Loucy (cell line): ENCODE results near the gene ACACB.

Source experiments
- H2AFZ ChIP-seq: fragments of 200-600 bp; sonication (generic); 2 replicates; pipeline ENCODE4 v1.6.0; 2016; ENCODE audit warnings: antibody characterized with exemption, mild to moderate bottlenecking, low read length, moderate library complexity
- H3F3A ChIP-seq: fragments of 200-600 bp; 2 replicates; pipeline ENCODE4 v1.6.0; 2016; ENCODE audit warnings: antibody characterized with exemption, low read depth, mild to moderate bottlenecking
- H3K27me3 ChIP-seq: fragments of 200-600 bp; sonication (generic); 2 replicates; pipeline ENCODE4 v1.6.1; 2014; ENCODE audit warnings: low read length, mild to moderate bottlenecking; ENCODE audit not compliant: insufficient read depth, poor library complexity, severe bottlenecking
- H3K36me3 ChIP-seq: fragments of 200-600 bp; sonication (generic); 2 replicates; pipeline ENCODE4 v1.6.1; 2016; ENCODE audit warnings: low read length; ENCODE audit not compliant: insufficient read depth
- H3K4me1 ChIP-seq: fragments of 200-600 bp; sonication (generic); 2 replicates; pipeline ENCODE4 v1.5.1; 2014; ENCODE audit warnings: low read length, mild to moderate bottlenecking; ENCODE audit not compliant: insufficient read depth, poor library complexity, severe bottlenecking
- H3K4me2 ChIP-seq: fragments of 200-600 bp; sonication (generic); 2 replicates; pipeline ENCODE4 v1.6.0; 2014; ENCODE audit warnings: antibody characterized with exemption, low read length, low read depth, mild to moderate bottlenecking; ENCODE audit not compliant: poor library complexity, severe bottlenecking
- H3K4me3 ChIP-seq: fragments of 200-600 bp; sonication (generic); 2 replicates; pipeline ENCODE4 v1.5.1; 2014; ENCODE audit warnings: low read length, mild to moderate bottlenecking, mixed read lengths; ENCODE audit not compliant: poor library complexity, severe bottlenecking
- H3K79me2 ChIP-seq: fragments of 200-600 bp; sonication (generic); 2 replicates; pipeline ENCODE4 v1.6.1; 2014; ENCODE audit warnings: low read length; ENCODE audit not compliant: insufficient read depth
- H3K9ac ChIP-seq: fragments of 200-600 bp; sonication (generic); 2 replicates; pipeline ENCODE4 v1.6.0; 2014; ENCODE audit warnings: mild to moderate bottlenecking, low read depth, low read length, moderate library complexity; ENCODE audit not compliant: poor library complexity, severe bottlenecking
- H3K9me2 ChIP-seq: fragments of 200-600 bp; sonication (generic); replicated peaks from 2 replicates; pipeline ENCODE4 v1.6.1; 2016; ENCODE audit warnings: low read depth, low read length, mixed read lengths
- H3K9me3 ChIP-seq: fragments of 200-600 bp; sonication (generic); 2 replicates; pipeline ENCODE4 v1.6.1; 2014; ENCODE audit warnings: mild to moderate bottlenecking, antibody characterized with exemption, low read length, low read depth; ENCODE audit not compliant: insufficient read depth
- H4K20me1 ChIP-seq: fragments of 200-600 bp; sonication (generic); 2 replicates; pipeline ENCODE4 v1.6.0; 2014; ENCODE audit warnings: antibody characterized with exemption, low read length, mild to moderate bottlenecking; ENCODE audit not compliant: insufficient read depth, poor library complexity, severe bottlenecking
- EZH2phosphoT487 ChIP-seq: fragments of 200-600 bp; IDR thresholded peaks from 2 replicates; pipeline ENCODE4 v1.6.1; 2018; ENCODE audit warnings: antibody characterized with exemption, mild to moderate bottlenecking, moderate library complexity, borderline replicate concordance
- TF ChIP-seq, protein P1 (sequence below): fragments of 200-600 bp; sonication (generic); conservative IDR thresholded peaks from 2 replicates; pipeline ENCODE4 v1.5.1; 2014; ENCODE audit warnings: mild to moderate bottlenecking, antibody characterized with exemption, low read length

The ACACB gene

DNA sequence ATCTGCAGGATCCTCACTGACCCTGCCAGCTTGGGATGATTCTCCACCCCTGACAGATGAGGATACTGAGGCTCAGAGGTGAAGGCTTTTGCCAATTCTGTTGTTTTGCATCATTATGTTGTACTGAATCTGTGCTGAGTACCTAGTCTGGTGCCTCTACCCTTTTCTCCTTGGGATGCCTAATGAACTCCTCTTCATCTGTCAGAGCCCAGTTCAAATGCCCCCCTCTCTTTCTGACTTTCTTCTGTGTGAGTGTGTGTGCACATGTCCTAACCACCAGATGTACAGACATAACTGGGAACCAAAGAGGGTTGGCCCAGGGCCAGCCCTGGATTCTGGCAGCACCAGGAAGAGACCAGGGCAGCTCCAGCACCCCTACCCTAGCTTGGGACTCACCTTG lies 169.9 kb downstream of the ACACB start:
- Histone ChIP-seq H3K4me3 (no peak overlapping the region), H3K4me1 (no peaks in the 10 kb centered on the region), H2AFZ (no peak overlapping the region), H3K9ac (no peak overlapping the region), H3K9me3 (no peaks in the 10 kb centered on the region), H3F3A (no peaks in the 10 kb centered on the region), H3K36me3 (no peaks in the 10 kb centered on the region), H3K79me2 (no peaks in the 10 kb centered on the region), H4K20me1 (no peaks in the 10 kb centered on the region), H3K27me3 (no peaks in the 10 kb centered on the region), H3K9me2 (no peaks in the 10 kb centered on the region), H3K4me2 (no peak overlapping the region)
- TF ChIP-seq, protein P1, sequence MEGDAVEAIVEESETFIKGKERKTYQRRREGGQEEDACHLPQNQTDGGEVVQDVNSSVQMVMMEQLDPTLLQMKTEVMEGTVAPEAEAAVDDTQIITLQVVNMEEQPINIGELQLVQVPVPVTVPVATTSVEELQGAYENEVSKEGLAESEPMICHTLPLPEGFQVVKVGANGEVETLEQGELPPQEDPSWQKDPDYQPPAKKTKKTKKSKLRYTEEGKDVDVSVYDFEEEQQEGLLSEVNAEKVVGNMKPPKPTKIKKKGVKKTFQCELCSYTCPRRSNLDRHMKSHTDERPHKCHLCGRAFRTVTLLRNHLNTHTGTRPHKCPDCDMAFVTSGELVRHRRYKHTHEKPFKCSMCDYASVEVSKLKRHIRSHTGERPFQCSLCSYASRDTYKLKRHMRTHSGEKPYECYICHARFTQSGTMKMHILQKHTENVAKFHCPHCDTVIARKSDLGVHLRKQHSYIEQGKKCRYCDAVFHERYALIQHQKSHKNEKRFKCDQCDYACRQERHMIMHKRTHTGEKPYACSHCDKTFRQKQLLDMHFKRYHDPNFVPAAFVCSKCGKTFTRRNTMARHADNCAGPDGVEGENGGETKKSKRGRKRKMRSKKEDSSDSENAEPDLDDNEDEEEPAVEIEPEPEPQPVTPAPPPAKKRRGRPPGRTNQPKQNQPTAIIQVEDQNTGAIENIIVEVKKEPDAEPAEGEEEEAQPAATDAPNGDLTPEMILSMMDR, result no peak
- no peak for TF ChIP-seq EZH2phosphoT487

- Histone ChIP-seq H3F3A (no peaks in the 10 kb centered on the region), H3K4me1 (no peaks in the 10 kb centered on the region), H3K9me3 (no peaks in the 10 kb centered on the region), H3K36me3 (no peaks in the 10 kb centered on the region), H2AFZ (no peak overlapping the region), H3K9ac (no peak overlapping the region), H3K9me2 (no peaks in the 10 kb centered on the region), H3K4me2 (no peak overlapping the region), H3K27me3 (no peaks in the 10 kb centered on the region), H3K79me2 (no peaks in the 10 kb centered on the region), H3K4me3 (no peak overlapping the region), H4K20me1 (no peaks in the 10 kb centered on the region)
- TF ChIP-seq EZH2phosphoT487, result no peak
- TF ChIP-seq, protein P1, result no peak
Measured at GRCh38 chr12:109286652-109287051, 170.3 kb downstream of the ACACB start.

- Histone ChIP-seq H2AFZ (no peak overlapping the region), H3K4me3 (no peak overlapping the region), H3K79me2 (no peaks in the 10 kb centered on the region), H3K9me3 (no peaks in the 10 kb centered on the region), H4K20me1 (no peaks in the 10 kb centered on the region), H3F3A (no peaks in the 10 kb centered on the region), H3K27me3 (no peaks in the 10 kb centered on the region), H3K4me2 (no peak overlapping the region), H3K36me3 (no peaks in the 10 kb centered on the region), H3K4me1 (no peaks in the 10 kb centered on the region), H3K9me2 (no peaks in the 10 kb centered on the region), H3K9ac (no peak overlapping the region)
- TF ChIP-seq EZH2phosphoT487, result no peak
- TF ChIP-seq, protein P1, result no peak
Measured at GRCh38 chr12:109287181-109287580, 170.8 kb downstream of the ACACB start.
